ENCODE results near the gene GLTP.

Gene GLTP

DNA sequence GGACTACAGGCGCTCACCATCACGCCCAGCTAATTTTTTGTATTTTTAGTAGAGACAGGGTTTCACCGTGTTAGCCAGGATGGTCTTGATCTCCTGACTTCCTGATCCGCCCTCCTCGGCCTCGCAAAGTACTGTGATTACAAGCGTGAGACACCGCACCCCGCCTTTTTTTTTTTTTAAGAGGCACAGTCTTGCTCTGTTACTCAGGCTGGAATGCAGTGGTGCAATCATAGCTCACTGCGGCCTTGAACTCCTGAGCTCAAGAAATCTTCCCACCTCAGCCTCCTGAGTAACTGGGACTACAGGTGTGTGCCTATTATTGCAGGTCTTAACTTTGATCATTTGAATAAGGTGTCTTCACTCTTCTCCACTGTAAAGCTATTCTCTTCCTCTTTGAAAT, 5.3 kb upstream of the GLTP start:
- TF ChIP-seq, protein P1, sequence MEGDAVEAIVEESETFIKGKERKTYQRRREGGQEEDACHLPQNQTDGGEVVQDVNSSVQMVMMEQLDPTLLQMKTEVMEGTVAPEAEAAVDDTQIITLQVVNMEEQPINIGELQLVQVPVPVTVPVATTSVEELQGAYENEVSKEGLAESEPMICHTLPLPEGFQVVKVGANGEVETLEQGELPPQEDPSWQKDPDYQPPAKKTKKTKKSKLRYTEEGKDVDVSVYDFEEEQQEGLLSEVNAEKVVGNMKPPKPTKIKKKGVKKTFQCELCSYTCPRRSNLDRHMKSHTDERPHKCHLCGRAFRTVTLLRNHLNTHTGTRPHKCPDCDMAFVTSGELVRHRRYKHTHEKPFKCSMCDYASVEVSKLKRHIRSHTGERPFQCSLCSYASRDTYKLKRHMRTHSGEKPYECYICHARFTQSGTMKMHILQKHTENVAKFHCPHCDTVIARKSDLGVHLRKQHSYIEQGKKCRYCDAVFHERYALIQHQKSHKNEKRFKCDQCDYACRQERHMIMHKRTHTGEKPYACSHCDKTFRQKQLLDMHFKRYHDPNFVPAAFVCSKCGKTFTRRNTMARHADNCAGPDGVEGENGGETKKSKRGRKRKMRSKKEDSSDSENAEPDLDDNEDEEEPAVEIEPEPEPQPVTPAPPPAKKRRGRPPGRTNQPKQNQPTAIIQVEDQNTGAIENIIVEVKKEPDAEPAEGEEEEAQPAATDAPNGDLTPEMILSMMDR (IDR thresholded peaks at IDR 0.05; ENCODE audit: low read length, missing control alignments) = no peak
- no peak overlapping the region for H3K4me3 ChIP-seq (replicated peaks; ENCODE audit: low read depth, low read length)
- no peak for DNase-seq (ENCODE audit: low read depth)

DNA sequence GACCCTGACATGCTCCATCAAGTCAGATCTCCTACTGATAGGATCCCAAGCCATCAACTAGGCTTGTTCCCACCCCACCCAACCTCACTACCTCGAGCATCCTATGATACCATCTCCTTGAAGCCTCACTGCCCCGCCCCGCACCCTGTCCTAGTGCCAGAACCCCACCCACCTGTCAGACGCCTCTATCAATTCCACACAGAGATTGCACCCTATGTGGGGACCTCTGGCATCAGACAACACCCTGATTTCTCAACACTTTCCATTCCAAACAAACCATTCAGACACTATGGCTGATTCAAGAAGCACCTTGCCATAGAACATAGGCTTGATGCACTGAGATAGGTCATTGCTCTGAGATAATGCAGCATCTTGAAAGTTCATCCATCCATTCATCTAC, 3.1 kb upstream of the GLTP start:
- TF ChIP-seq, protein P1 (IDR thresholded peaks at IDR 0.05; ENCODE audit: low read length, missing control alignments) = no peak
- H3K4me3 ChIP-seq (replicated peaks; ENCODE audit: low read depth, low read length) = no peak overlapping the region
- no peak for DNase-seq (ENCODE audit: low read depth)

DNA sequence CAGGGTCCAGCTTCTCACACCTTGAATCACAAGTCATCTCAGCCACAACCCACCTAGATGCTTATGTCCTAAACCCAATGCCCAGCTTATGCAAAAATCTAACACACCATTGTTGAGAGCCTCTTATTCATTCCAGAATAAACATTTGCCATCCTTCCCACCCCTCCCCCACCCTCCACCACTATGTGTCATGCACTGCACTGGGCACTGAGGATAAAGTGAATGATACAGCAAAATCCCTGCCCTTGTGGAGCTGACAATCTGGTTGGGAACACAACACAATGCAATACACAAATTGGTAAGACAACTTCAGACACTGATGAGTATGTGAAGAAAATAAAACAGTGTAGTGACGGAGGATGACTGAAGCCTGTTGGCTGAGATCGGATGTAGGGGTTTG, 1.4 kb upstream of the GLTP start:
- DNase-seq (ENCODE audit: low read depth) = no peak
- no peak overlapping the region for H3K4me3 ChIP-seq (replicated peaks; ENCODE audit: low read depth, low read length)
- TF ChIP-seq, protein P1 (IDR thresholded peaks at IDR 0.05; ENCODE audit: low read length, missing control alignments) = no peak

DNA sequence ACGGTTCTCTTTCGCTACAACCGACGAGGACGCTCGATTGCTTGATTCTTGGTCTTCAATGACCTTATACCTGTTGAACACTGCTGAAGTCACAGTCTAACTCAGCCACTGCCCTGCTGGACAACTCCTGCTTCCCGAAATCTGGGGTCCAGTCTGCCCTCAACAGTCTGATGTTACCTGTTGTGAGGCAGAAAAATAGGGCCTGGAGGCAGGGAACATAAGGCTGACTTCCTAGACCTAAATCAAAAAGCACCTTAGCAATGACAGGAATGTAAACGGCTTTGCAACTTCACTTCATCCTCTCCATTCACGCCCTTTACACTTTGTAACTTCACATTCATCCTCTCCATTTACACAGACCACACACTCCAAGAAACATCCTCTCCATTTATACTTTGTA, 597 bp upstream of the GLTP start:
- TF ChIP-seq, protein P1 (IDR thresholded peaks at IDR 0.05; ENCODE audit: low read length, missing control alignments) = no peak
- H3K4me3 ChIP-seq (replicated peaks; ENCODE audit: low read depth, low read length) = peak overlapping the region; percentile 67
- no peak for DNase-seq (ENCODE audit: low read depth)

DNA sequence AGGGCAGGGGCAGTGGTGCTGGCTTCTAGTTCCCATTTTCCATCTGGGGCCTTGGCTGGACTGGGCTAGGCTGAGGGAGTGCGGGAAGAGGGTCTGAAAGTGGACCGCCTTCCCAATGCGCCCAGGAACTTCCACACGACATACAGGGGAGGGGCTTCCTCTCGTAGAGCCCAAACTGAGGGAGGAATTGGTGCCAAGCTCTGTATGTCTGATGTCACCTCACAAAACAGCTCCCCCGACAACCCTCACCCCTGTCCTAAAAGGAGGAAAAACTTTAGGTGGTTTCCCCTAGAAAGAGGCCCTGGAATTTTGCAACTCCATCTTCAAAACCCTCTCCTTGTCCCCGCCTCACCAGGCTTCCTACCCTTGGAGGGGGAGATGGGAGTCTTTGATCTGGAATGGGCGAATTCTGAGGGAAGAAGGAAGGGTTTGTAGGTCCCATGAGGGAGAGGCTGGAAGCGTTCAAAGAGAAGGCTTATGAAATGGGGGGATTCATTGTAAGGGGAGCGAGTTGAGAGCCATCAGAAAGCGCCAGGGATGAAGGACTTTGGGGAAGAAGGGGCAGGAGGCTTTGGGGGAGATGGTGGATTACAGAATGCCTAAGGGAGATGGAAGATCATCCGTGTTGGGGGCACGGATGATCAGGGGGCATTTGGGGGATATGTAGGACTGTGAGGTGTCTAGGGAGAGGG, 844 bp downstream of the GLTP start:
- TF ChIP-seq, protein P1 (IDR thresholded peaks at IDR 0.05; ENCODE audit: low read length, missing control alignments) = no peak
- peak overlapping the region; percentile 65 for H3K4me3 ChIP-seq (replicated peaks; ENCODE audit: low read depth, low read length)
- peak; percentile 24 for DNase-seq (ENCODE audit: low read depth)

DNA sequence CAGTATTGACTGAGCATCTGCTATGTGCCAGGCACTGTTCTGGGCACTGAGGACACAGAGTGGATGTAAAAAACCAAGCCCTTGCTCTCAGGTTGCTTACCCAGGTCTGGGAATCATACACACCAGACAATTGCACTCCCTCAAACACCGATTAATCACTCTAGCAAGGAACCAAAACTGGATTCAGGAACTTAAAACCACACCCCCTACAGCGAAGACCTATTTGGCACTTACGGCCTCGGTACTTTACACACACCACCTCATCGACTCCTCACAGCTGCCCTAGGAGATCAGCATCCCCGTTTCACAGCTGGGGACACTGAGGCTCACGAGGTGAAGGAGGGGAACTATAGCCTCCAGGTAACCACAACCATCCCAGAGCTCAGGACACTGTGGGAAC, 1.6 kb downstream of the GLTP start:
- TF ChIP-seq, protein P1 (IDR thresholded peaks at IDR 0.05; ENCODE audit: low read length, missing control alignments) = no peak
- DNase-seq (ENCODE audit: low read depth) = no peak
- peak overlapping the region; percentile 65 for H3K4me3 ChIP-seq (replicated peaks; ENCODE audit: low read depth, low read length)

DNA sequence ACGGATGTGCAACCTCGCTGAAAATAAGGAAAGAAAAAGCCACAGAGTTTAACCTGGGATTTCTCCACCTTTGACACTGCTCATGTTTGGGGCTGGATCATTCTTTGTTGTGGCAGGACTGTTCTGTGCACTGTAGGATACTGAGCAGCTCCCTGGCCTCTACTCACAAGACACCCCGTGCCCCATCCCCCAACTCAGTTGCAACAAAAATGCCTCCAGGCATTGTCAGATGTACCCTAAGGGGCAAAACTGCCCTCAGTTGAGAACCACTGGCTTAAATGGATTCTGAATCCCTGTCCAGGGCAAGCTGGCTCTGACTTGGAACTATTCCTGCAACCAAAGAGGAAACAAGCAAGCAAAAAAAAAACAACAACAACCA, 2.1 kb downstream of the GLTP start:
- no peak overlapping the region for H3K4me3 ChIP-seq (replicated peaks; ENCODE audit: low read depth, low read length)
- no peak for DNase-seq (ENCODE audit: low read depth)
- TF ChIP-seq, protein P1 (IDR thresholded peaks at IDR 0.05; ENCODE audit: low read length, missing control alignments) = no peak
